ENCODE measurements around the gene STYXL1. TPM values are rescaled to one million over a fixed set of nuclear protein-coding genes. Genes with fewer than 3 reads are reported as not detected.

Gene STYXL1
- total RNA-seq, 1 experiment from 2014 or later = 61.3 TPM

DNA sequence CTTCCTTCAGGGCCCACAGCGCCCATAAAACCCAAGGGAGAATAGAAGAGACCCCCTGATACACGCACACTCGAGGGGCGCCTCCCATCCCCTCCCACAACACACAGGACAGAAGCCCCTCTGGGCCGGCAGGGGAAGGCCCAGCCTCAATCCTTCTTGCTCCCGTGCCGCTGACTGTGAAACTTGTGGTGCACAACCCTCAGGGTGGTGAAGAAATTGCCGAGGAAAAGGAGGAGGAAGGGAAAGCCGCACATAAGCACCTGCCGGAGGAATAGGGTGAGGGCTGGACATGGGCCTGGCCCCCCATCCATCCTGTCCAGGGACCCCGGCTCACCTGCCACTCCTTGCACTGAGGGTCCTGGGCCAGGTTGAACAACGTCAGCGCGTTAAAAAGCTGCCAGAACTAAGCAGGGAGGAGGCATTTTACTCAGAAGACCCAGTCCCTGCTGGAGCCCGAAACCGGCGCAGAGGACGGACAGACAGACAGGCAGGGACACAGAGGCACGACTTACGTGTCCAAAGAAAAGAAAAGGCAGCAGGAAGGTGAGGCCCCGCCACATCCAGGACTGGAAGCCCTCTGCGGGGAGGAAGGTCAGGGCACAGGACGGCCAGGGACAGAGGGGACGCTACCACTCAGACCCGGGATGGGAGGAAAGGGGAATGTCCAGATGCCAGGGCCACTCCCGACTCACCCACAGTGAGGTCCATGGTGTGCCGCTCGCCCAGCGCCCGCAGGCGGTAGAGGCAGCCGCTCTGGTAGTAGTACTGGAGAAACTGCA lies 60.6 kb downstream of the STYXL1 start:
- H3K27ac ChIP-seq (ENCODE audit: low read length) = no peak overlapping the region
- BruUV-seq (replicated peaks) = TSS peak; percentile 28
- H4K20me1 ChIP-seq (ENCODE audit: low read length) = no peaks in the 10 kb centered on the region
- no peak overlapping the region for H3K4me3 ChIP-seq (ENCODE audit: low read length)
- no peaks in the 10 kb centered on the region for H3K9me2 ChIP-seq (replicated peaks; ENCODE audit: low read length)
- no peak for DNase-seq
- no peak overlapping the region for H2AFZ ChIP-seq (ENCODE audit: low read length)
- H3K9ac ChIP-seq (ENCODE audit: low read length) = no peak overlapping the region
- ChIA-PET POLR2A (ENCODE audit: unreplicated experiment) (no interaction called here), CTCF (no interaction called here)
- no peak; the same call in 1 of the 2 replicates for ATAC-seq
- H3K9me3 ChIP-seq (ENCODE audit: low read length) = no peaks in the 10 kb centered on the region
- H3K36me3 ChIP-seq (ENCODE audit: low read depth, low read length) = no peaks in the 10 kb centered on the region
- TF ChIP-seq, protein P1, sequence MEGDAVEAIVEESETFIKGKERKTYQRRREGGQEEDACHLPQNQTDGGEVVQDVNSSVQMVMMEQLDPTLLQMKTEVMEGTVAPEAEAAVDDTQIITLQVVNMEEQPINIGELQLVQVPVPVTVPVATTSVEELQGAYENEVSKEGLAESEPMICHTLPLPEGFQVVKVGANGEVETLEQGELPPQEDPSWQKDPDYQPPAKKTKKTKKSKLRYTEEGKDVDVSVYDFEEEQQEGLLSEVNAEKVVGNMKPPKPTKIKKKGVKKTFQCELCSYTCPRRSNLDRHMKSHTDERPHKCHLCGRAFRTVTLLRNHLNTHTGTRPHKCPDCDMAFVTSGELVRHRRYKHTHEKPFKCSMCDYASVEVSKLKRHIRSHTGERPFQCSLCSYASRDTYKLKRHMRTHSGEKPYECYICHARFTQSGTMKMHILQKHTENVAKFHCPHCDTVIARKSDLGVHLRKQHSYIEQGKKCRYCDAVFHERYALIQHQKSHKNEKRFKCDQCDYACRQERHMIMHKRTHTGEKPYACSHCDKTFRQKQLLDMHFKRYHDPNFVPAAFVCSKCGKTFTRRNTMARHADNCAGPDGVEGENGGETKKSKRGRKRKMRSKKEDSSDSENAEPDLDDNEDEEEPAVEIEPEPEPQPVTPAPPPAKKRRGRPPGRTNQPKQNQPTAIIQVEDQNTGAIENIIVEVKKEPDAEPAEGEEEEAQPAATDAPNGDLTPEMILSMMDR (conservative IDR thresholded peaks at IDR 0.05; ENCODE audit: low read depth, low read length) = no peak
- TF ChIP-seq EZH2phosphoT487 (IDR thresholded peaks at IDR 0.05; ENCODE audit: borderline replicate concordance, low read length) (no peak), EZH2 (IDR thresholded peaks at IDR 0.05; ENCODE audit: low read length, unreplicated experiment) (no peak)
- H3K4me1 ChIP-seq (ENCODE audit: insufficient read depth, low read length) = no peaks in the 10 kb centered on the region
- intact Hi-C loops (cut with micrococcal nuclease) = no loop called here
- no peaks in the 10 kb centered on the region for H3K27me3 ChIP-seq (ENCODE audit: low read length)
- H3K4me2 ChIP-seq (ENCODE audit: low read length) = no peak overlapping the region
- H3K79me2 ChIP-seq (ENCODE audit: low read length) = no peaks in the 10 kb centered on the region
- H3F3A ChIP-seq (ENCODE audit: low read length, unreplicated experiment) = no peaks in the 10 kb centered on the region

DNA sequence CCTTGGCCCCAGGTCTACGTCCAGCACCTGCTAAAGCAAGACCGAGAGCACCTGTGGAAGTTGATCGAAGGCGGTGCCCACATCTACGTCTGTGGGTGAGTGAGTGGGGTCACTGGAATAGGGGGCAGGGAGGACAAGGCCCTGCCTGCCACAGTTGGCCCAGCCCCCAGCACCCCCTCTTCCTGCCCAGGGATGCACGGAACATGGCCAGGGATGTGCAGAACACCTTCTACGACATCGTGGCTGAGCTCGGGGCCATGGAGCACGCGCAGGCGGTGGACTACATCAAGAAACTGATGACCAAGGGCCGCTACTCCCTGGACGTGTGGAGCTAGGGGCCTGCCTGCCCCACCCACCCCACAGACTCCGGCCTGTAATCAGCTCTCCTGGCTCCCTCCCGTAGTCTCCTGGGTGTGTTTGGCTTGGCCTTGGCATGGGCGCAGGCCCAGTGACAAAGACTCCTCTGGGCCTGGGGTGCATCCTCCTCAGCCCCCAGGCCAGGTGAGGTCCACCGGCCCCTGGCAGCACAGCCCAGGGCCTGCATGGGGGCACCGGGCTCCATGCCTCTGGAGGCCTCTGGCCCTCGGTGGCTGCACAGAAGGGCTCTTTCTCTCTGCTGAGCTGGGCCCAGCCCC lies 61.5 kb downstream of the STYXL1 start:
- Histone ChIP-seq H3K4me1 (ENCODE audit: insufficient read depth, low read length) (no peaks in the 10 kb centered on the region), H4K20me1 (ENCODE audit: low read length) (no peaks in the 10 kb centered on the region), H3K9me2 (replicated peaks; ENCODE audit: low read length) (no peaks in the 10 kb centered on the region), H3K79me2 (ENCODE audit: low read length) (no peaks in the 10 kb centered on the region), H3K36me3 (ENCODE audit: low read depth, low read length) (no peaks in the 10 kb centered on the region), H3K4me3 (ENCODE audit: low read length) (no peak overlapping the region), H3K4me2 (ENCODE audit: low read length) (no peak overlapping the region), H3K27ac (ENCODE audit: low read length) (no peak overlapping the region), H3K27me3 (ENCODE audit: low read length) (no peaks in the 10 kb centered on the region), H3K9ac (ENCODE audit: low read length) (no peak overlapping the region), H3K9me3 (ENCODE audit: low read length) (no peaks in the 10 kb centered on the region), H3F3A (ENCODE audit: low read length, unreplicated experiment) (no peaks in the 10 kb centered on the region), H2AFZ (ENCODE audit: low read length) (no peak overlapping the region)
- no peak for TF ChIP-seq EZH2 (IDR thresholded peaks at IDR 0.05; ENCODE audit: low read length, unreplicated experiment)
- TF ChIP-seq, protein P1 (conservative IDR thresholded peaks at IDR 0.05; ENCODE audit: low read depth, low read length) = no peak
- BruUV-seq (replicated peaks) = no TSS peak
- intact Hi-C loops (cut with micrococcal nuclease) = no loop called here
- ATAC-seq = no peak
- DNase-seq = no peak
- ChIA-PET POLR2A (ENCODE audit: unreplicated experiment) (no interaction called here), CTCF (no interaction called here)

DNA sequence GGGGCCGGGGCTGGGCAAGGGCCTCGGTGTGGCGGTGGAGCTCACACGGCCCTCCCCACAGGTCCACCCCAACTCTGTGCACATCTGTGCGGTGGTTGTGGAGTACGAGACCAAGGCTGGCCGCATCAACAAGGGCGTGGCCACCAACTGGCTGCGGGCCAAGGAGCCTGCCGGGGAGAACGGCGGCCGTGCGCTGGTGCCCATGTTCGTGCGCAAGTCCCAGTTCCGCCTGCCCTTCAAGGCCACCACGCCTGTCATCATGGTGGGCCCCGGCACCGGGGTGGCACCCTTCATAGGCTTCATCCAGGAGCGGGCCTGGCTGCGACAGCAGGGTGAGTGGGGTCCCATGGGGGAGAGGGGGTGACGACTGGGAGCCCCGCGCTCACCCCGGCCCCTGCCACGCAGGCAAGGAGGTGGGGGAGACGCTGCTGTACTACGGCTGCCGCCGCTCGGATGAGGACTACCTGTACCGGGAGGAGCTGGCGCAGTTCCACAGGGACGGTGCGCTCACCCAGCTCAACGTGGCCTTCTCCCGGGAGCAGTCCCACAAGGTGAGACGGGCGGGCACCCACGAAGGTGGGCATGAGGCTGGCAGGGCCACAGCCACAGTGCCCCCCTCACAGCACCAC lies 62.2 kb downstream of the STYXL1 start:
- Histone ChIP-seq H3K27ac (ENCODE audit: low read length) (no peak overlapping the region), H3K4me2 (ENCODE audit: low read length) (no peak overlapping the region), H3K79me2 (ENCODE audit: low read length) (no peaks in the 10 kb centered on the region), H3K9me3 (ENCODE audit: low read length) (no peaks in the 10 kb centered on the region), H3K4me1 (ENCODE audit: insufficient read depth, low read length) (no peaks in the 10 kb centered on the region), H2AFZ (ENCODE audit: low read length) (no peak overlapping the region), H3K4me3 (ENCODE audit: low read length) (no peak overlapping the region), H3K9me2 (replicated peaks; ENCODE audit: low read length) (no peaks in the 10 kb centered on the region), H3K27me3 (ENCODE audit: low read length) (no peaks in the 10 kb centered on the region), H3K9ac (ENCODE audit: low read length) (no peak overlapping the region), H3K36me3 (ENCODE audit: low read depth, low read length) (no peaks in the 10 kb centered on the region), H4K20me1 (ENCODE audit: low read length) (no peaks in the 10 kb centered on the region), H3F3A (ENCODE audit: low read length, unreplicated experiment) (no peaks in the 10 kb centered on the region)
- ChIA-PET POLR2A (ENCODE audit: unreplicated experiment) (no interaction called here), CTCF (no interaction called here)
- intact Hi-C loops (cut with micrococcal nuclease) = no loop called here
- BruUV-seq (replicated peaks) = TSS peak; percentile 36
- TF ChIP-seq EZH2 (IDR thresholded peaks at IDR 0.05; ENCODE audit: low read length, unreplicated experiment) (no peak), EZH2phosphoT487 (IDR thresholded peaks at IDR 0.05; ENCODE audit: borderline replicate concordance, low read length) (no peak)
- TF ChIP-seq, protein P1 (conservative IDR thresholded peaks at IDR 0.05; ENCODE audit: low read depth, low read length) = no peak
- ATAC-seq (no peak), DNase-seq (no peak)

Data from PC-3 (cell line).